BE2C (cell line): ENCODE data around the gene BTBD19.

Experiments used
- DNase-seq: peaks from one replicate; pipeline ENCODE4 v3.0.0-alpha.2; 2020
- H3K27me3 ChIP-seq: fragments of 250-450 bp; sonication (Bioruptor Pico); 2 replicates; pipeline ENCODE4 v1.5.1; 2020; ENCODE audit warnings: mild to moderate bottlenecking
- H3K36me3 ChIP-seq: fragments of 250-450 bp; sonication (Bioruptor Pico); 2 replicates; pipeline ENCODE4 v1.5.1; 2020; ENCODE audit warnings: mild to moderate bottlenecking
- H3K4me1 ChIP-seq: fragments of 250-450 bp; sonication (Bioruptor Pico); 2 replicates; pipeline ENCODE4 v1.5.1; 2020
- H3K4me3 ChIP-seq: 2 replicates; pipeline ENCODE4 v1.5.1; 2011; ENCODE audit warnings: low read depth, low read length
- H3K9me3 ChIP-seq: fragments of 250-450 bp; sonication (Bioruptor Pico); 2 replicates; pipeline ENCODE4 v1.5.1; 2020
- CTCF ChIP-seq: IDR thresholded peaks from 2 replicates; pipeline ENCODE4 v1.5.1; 2012; ENCODE audit warnings: mild to moderate bottlenecking, low read depth, low read length

Gene BTBD19

GRCh38 chr1:44828003-44828651 lies 19.8 kb downstream of the BTBD19 start:
- Histone ChIP-seq H3K4me1 (no peaks in the 10 kb centered on the region), H3K4me3 (no peak overlapping the region), H3K9me3 (no peaks in the 10 kb centered on the region), H3K36me3 (no peaks in the 10 kb centered on the region), H3K27me3 (no peaks in the 10 kb centered on the region)
- no peak for DNase-seq
- no peak for TF ChIP-seq CTCF

GRCh38 chr1:44828841-44829440 lies 20.6 kb downstream of the BTBD19 start:
- TF ChIP-seq CTCF: no peak
- H3K4me3 ChIP-seq: no peak overlapping the region
- no peaks in the 10 kb centered on the region for H3K27me3 ChIP-seq
- DNase-seq: no peak
- H3K36me3 ChIP-seq: no peaks in the 10 kb centered on the region
- H3K4me1 ChIP-seq: no peaks in the 10 kb centered on the region
- H3K9me3 ChIP-seq: no peaks in the 10 kb centered on the region

- Histone ChIP-seq H3K27me3 (no peaks in the 10 kb centered on the region), H3K36me3 (no peaks in the 10 kb centered on the region), H3K9me3 (no peaks in the 10 kb centered on the region), H3K4me1 (no peaks in the 10 kb centered on the region), H3K4me3 (no peak overlapping the region)
- no peak for TF ChIP-seq CTCF
- DNase-seq: no peak
Observed at GRCh38 chr1:44829506-44830384, 21.4 kb downstream of the BTBD19 start.

GRCh38 chr1:44830900-44831304 lies 22.6 kb downstream of the BTBD19 start:
- Histone ChIP-seq H3K4me3 (no peak overlapping the region), H3K36me3 (no peaks in the 10 kb centered on the region), H3K9me3 (no peaks in the 10 kb centered on the region), H3K27me3 (no peaks in the 10 kb centered on the region), H3K4me1 (no peaks in the 10 kb centered on the region)
- no peak for TF ChIP-seq CTCF
- no peak for DNase-seq

GRCh38 chr1:44831516-44831915 lies 23.2 kb downstream of the BTBD19 start:
- Histone ChIP-seq H3K4me1 (no peaks in the 10 kb centered on the region), H3K36me3 (no peaks in the 10 kb centered on the region), H3K9me3 (no peaks in the 10 kb centered on the region), H3K4me3 (no peak overlapping the region), H3K27me3 (no peaks in the 10 kb centered on the region)
- DNase-seq: no peak
- TF ChIP-seq CTCF: no peak
